ENCODE results near the gene GBP6.

DNA sequence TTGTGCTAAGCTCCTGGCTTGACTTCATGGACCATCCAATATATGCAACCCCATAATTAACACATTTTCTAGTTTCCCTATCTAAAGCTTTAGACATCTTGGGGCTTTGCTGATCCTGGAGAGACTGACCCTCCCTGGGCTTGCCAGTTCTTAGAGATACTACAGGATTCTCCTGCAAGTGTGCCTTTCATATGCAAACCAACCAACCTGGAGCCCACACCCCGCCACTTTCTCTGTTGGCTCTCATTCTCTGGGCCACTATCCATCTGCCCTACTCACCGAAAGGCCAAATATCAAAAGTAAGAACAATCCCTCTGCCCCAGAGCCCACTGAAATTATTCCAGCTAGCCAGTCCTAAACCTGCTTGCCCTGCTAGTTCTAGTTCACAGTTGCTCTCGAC lies 2.2 kb upstream of the GBP6 start:
- TF ChIP-seq, protein P1, sequence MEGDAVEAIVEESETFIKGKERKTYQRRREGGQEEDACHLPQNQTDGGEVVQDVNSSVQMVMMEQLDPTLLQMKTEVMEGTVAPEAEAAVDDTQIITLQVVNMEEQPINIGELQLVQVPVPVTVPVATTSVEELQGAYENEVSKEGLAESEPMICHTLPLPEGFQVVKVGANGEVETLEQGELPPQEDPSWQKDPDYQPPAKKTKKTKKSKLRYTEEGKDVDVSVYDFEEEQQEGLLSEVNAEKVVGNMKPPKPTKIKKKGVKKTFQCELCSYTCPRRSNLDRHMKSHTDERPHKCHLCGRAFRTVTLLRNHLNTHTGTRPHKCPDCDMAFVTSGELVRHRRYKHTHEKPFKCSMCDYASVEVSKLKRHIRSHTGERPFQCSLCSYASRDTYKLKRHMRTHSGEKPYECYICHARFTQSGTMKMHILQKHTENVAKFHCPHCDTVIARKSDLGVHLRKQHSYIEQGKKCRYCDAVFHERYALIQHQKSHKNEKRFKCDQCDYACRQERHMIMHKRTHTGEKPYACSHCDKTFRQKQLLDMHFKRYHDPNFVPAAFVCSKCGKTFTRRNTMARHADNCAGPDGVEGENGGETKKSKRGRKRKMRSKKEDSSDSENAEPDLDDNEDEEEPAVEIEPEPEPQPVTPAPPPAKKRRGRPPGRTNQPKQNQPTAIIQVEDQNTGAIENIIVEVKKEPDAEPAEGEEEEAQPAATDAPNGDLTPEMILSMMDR (IDR thresholded peaks at IDR 0.05; ENCODE audit: borderline replicate concordance, extremely low read depth, low read length, poor library complexity, severe bottlenecking): no peak
- TF ChIP-seq EZH2 (IDR thresholded peaks at IDR 0.05; ENCODE audit: borderline replicate concordance, low read depth, low read length, severe bottlenecking): no peak
